Esophagus squamous epithelium (tissue), 5 donors: ENCODE measurements around the gene GRAMD2A. TPM values are rescaled to one million over a fixed set of nuclear protein-coding genes. Genes with fewer than 3 reads are reported as not detected.

ENCODE experiments used
- DNase-seq: peaks from one replicate; lab custom pipeline; 2025; lab: John Stamatoyannopoulos, UW
- H3K27ac ChIP-seq, 4 donors: fragments of 200-600 bp; sonication (generic); one replicate each; pipeline ENCODE4 v1.5.1; 2016 to 2019; ENCODE audit warnings: mild to moderate bottlenecking in 1 of 4
- H3K27me3 ChIP-seq, 4 donors: fragments of 200-600 bp; sonication (generic); 1 replicate in 3 of 4; 2 replicates in 1 of 4; pipeline versions ENCODE4 v1.5.1 to v1.6.0; 2017 to 2021; ENCODE audit warnings: antibody characterized with exemption in 1 of 4
- H3K36me3 ChIP-seq, 3 donors: fragments of 200-600 bp; sonication (generic); one replicate each; pipeline ENCODE4 v1.5.1; 2016 to 2019
- H3K4me1 ChIP-seq, 3 donors: fragments of 200-600 bp; sonication (generic); one replicate each; pipeline ENCODE4 v1.5.1; 2017 to 2019
- H3K4me3 ChIP-seq, 4 donors: fragments of 200-600 bp; sonication (generic); 1 replicate in 3 of 4; 2 replicates in 1 of 4; pipeline ENCODE4 v1.5.1; 2016 to 2019; ENCODE audit warnings: mild to moderate bottlenecking in 2 of 4, moderate library complexity in 1 of 4
- H3K9me3 ChIP-seq, 3 donors: fragments of 200-600 bp; sonication (generic); one replicate each; pipeline ENCODE4 v1.5.1; 2016 to 2019
- CTCF ChIP-seq, 6 experiments: fragments of 450-650 bp in 4 of 6; fragments of 200-600 bp in 2 of 6; sonication (generic) in 2 of 6; IDR thresholded peaks; one replicate each; pipeline ENCODE4 v1.5.1; 2016 to 2019; ENCODE audit warnings: antibody characterized with exemption in 6 of 6, mild to moderate bottlenecking in 4 of 6, moderate library complexity in 4 of 6
- POLR2A ChIP-seq, 4 donors: fragments of 450-650 bp; IDR thresholded peaks; one replicate each; pipeline ENCODE4 v1.6.1; 2017; ENCODE audit warnings: antibody characterized with exemption in 4 of 4, mild to moderate bottlenecking in 4 of 4, moderate library complexity in 3 of 4
- WGBS, 2 donors: methylation state at CpG; one replicate each; pipeline ENCODE4 v1.1.5; 2018; 5-methylcytosine and 5-hydroxymethylcytosine counted together
- intact Hi-C: fragments of 100-400 bp; cut with DNase I; formaldehyde crosslinking; loops from one replicate; pipeline ENCODE4 v1.15.0; 2022
- total RNA-seq, 4 donors: library from RNA; depleted of rRNA; stranded (reverse); fragments of >200 nt; gene quantifications; one replicate each; pipeline ENCODE4 v1.1.0, GENCODE V29; 2016
- donor health status: DM: yes; HTN: yes; CAD: no.

Gene GRAMD2A
- total RNA-seq, 4 donors from 2014 or later = 1.2 to 8.0 (median 3.7) TPM

GRCh38 chr15:72156928-72157327 lies 40.7 kb downstream of the GRAMD2A start:
- 83 to 94% methylated on average over 2 of the region's 2 CpGs for WGBS, 2 donors
- no peak for TF ChIP-seq POLR2A (IDR thresholded peaks at IDR 0.05)
- no peak for TF ChIP-seq CTCF (IDR thresholded peaks at IDR 0.05)
- H3K4me1 ChIP-seq = peaks cover 0 to 30% (median 13%) of the 10 kb centered on the region in 3 donors
- peak overlapping the region in 1 of 4 donors; percentile 84 for H3K27ac ChIP-seq
- H3K4me3 ChIP-seq = no peak overlapping the region
- intact Hi-C loops = loop anchor here (10.0 kb wide), 1 partner anchor 352 kb away; no protein-coding TSS in a partner anchor
- no peaks in the 10 kb centered on the region for H3K27me3 ChIP-seq
- no peak for DNase-seq
- H3K9me3 ChIP-seq = no peaks in the 10 kb centered on the region
- no peaks in the 10 kb centered on the region for H3K36me3 ChIP-seq

GRCh38 chr15:72155635-72156616 lies 41.7 kb downstream of the GRAMD2A start:
- Histone ChIP-seq H3K9me3 (no peaks in the 10 kb centered on the region), H3K4me1 (peaks cover 0 to 30% (median 13%) of the 10 kb centered on the region in 3 donors), H3K36me3 (no peaks in the 10 kb centered on the region), H3K27me3 (no peaks in the 10 kb centered on the region), H3K4me3 (peak overlapping the region; percentile 32 to 74 (median 56)), H3K27ac (peak overlapping the region; percentile 55 to 85 (median 84))
- no peak for DNase-seq
- 2 to 3% methylated on average over 17 to 18 of the region's 19 CpGs for WGBS, 2 donors
- intact Hi-C loops = loop anchor here (10.0 kb wide), 1 partner anchor 351 kb away; no protein-coding TSS in a partner anchor
- TF ChIP-seq POLR2A (IDR thresholded peaks at IDR 0.05) (no peak), CTCF (IDR thresholded peaks at IDR 0.05) (peak; percentile 79 to 91 (median 83))

- Histone ChIP-seq H3K4me3 (peak overlapping the region; percentile 32 to 74 (median 56)), H3K4me1 (peaks cover 0 to 30% (median 13%) of the 10 kb centered on the region in 3 donors), H3K27me3 (no peaks in the 10 kb centered on the region), H3K9me3 (no peaks in the 10 kb centered on the region), H3K36me3 (no peaks in the 10 kb centered on the region), H3K27ac (peak overlapping the region; percentile 55 to 85 (median 84))
- intact Hi-C loops = loop anchor here (10.0 kb wide), 1 partner anchor 350 kb away; no protein-coding TSS in a partner anchor
- WGBS, 2 donors = 31 to 43% methylated on average over 11 to 12 of the region's 14 CpGs
- no peak for DNase-seq
- no peak for TF ChIP-seq CTCF (IDR thresholded peaks at IDR 0.05)
- no peak for TF ChIP-seq POLR2A (IDR thresholded peaks at IDR 0.05)
Measured at GRCh38 chr15:72155003-72155621, 42.5 kb downstream of the GRAMD2A start.

- Histone ChIP-seq H3K9me3 (no peaks in the 10 kb centered on the region), H3K36me3 (no peaks in the 10 kb centered on the region), H3K4me1 (peaks cover 0 to 30% (median 13%) of the 10 kb centered on the region in 3 donors), H3K27me3 (no peaks in the 10 kb centered on the region), H3K4me3 (no peak overlapping the region), H3K27ac (peak overlapping the region in 3 of 4 donors; percentile 17 to 84 (median 84))
- DNase-seq = no peak
- TF ChIP-seq CTCF (IDR thresholded peaks at IDR 0.05) (no peak), POLR2A (IDR thresholded peaks at IDR 0.05) (no peak)
- intact Hi-C loops = loop anchor here (10.0 kb wide), 1 partner anchor 350 kb away; no protein-coding TSS in a partner anchor
- 89 to 97% methylated on average over 7 of the region's 7 CpGs for WGBS, 2 donors
Measured at GRCh38 chr15:72154316-72154715, 43.3 kb downstream of the GRAMD2A start.
